ENCODE data around the gene PDGFD. TPM values are rescaled to one million over a fixed set of nuclear protein-coding genes. Genes with fewer than 3 reads are reported as not detected.

The PDGFD gene
- polyA plus RNA-seq, 4 donors = 20.3 to 29.8 (median 26.6) TPM

Other genes with a start within 250 kb of the PDGFD start
- gene DDI1, start 127.5 kb downstream of the PDGFD start, polyA plus RNA-seq (ENCODE audit: insufficient read length in 4 of 4) = not detected

Data from left renal cortex interstitium (tissue), 4 donors.